Glomerular endothelial cell (primary cell): ENCODE results near the gene COX5A. TPM values are rescaled to one million over a fixed set of nuclear protein-coding genes. Genes with fewer than 3 reads are reported as not detected.

Experiments
- DNase-seq: peaks from one replicate; pipeline ENCODE4 v3.0.0-alpha.2; 2011; ENCODE audit warnings: low read depth, low spot score; ENCODE audit errors: extremely low read depth
- total RNA-seq: library from RNA; depleted of rRNA; stranded (reverse); fragments of >200 nt; gene quantifications from 2 replicates; pipeline ENCODE4 v1.2.3, GENCODE V29; 2015

Gene COX5A
- total RNA-seq, 1 donor from 2014 or later, result 157 TPM

- peak; percentile 57 for DNase-seq
These were observed 64.7 kb downstream of the COX5A start, which contains the start of gene SCAMP2 for GRCh38 chr15:74873036-74873755. TSS of gene SCAMP2 (minus strand) at chr15:74873365. CDS start at chr15:74873255, 110 bp downstream.

- no peak for DNase-seq
These were observed 65.2 kb downstream of the COX5A start for GRCh38 chr15:74872702-74873035.

- DNase-seq, result no peak
These were observed 67.2 kb downstream of the COX5A start for GRCh38 chr15:74870436-74871215.

Other genes with a start within 250 kb of the COX5A start
- 25.8 and 39.9 TPM in 2 replicates for gene EDC3, start 242.0 kb downstream of the COX5A start, total RNA-seq
- 2.0 and 3.7 TPM in 2 replicates for gene CYP1A1, start 212.5 kb downstream of the COX5A start, total RNA-seq
- gene CYP1A2, start 189.2 kb downstream of the COX5A start, total RNA-seq, result not detected in 2 replicates
- gene CSK, start 156.0 kb downstream of the COX5A start, total RNA-seq, result 48.0 and 69.4 TPM in 2 replicates
- 0.64 TPM in 1 of 2 replicates, not detected in the other for gene LMAN1L, start 125.2 kb downstream of the COX5A start, total RNA-seq
- not detected in 2 replicates for gene CPLX3, start 111.4 kb downstream of the COX5A start, total RNA-seq
- gene ULK3, start 94.9 kb downstream of the COX5A start, total RNA-seq, result 40.0 and 45.2 TPM in 2 replicates
- 62.3 and 87.9 TPM in 2 replicates for gene SCAMP2, start 64.7 kb downstream of the COX5A start, total RNA-seq
- gene MPI, start 48.0 kb downstream of the COX5A start, total RNA-seq, result 50.8 and 59.4 TPM in 2 replicates
- 42.6 and 55.1 TPM in 2 replicates for gene FAM219B, start 31.2 kb downstream of the COX5A start, total RNA-seq
- gene RPP25, start 18.7 kb upstream of the COX5A start, total RNA-seq, result 25.3 and 26.3 TPM in 2 replicates
- gene SCAMP5, start 57.5 kb upstream of the COX5A start, total RNA-seq, result 27.2 and 32.6 TPM in 2 replicates
- gene PPCDC, start 85.5 kb upstream of the COX5A start, total RNA-seq, result 19.7 and 22.5 TPM in 2 replicates